ENCODE measurements around the gene RABL3.

DNA sequence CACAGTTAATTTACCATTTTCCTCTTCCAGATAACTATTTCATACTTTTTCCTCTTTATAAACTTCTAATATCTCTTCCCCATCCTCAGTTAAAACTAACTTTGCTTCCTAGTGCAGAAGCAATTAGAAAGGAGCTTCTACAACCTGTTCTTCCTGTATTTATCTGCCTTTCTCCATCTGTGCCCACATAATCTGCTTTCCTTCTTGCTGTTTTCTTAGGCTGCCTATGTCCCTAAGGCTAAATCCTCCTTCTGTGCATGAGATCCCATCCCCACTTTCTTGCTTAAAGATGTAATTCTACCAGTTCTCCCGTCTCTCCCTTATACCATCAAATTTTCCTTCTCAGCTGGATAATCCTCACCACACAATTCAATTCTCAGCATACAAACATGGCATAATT is 31.9 kb downstream of the RABL3 start:
- TF ChIP-seq, protein P1, sequence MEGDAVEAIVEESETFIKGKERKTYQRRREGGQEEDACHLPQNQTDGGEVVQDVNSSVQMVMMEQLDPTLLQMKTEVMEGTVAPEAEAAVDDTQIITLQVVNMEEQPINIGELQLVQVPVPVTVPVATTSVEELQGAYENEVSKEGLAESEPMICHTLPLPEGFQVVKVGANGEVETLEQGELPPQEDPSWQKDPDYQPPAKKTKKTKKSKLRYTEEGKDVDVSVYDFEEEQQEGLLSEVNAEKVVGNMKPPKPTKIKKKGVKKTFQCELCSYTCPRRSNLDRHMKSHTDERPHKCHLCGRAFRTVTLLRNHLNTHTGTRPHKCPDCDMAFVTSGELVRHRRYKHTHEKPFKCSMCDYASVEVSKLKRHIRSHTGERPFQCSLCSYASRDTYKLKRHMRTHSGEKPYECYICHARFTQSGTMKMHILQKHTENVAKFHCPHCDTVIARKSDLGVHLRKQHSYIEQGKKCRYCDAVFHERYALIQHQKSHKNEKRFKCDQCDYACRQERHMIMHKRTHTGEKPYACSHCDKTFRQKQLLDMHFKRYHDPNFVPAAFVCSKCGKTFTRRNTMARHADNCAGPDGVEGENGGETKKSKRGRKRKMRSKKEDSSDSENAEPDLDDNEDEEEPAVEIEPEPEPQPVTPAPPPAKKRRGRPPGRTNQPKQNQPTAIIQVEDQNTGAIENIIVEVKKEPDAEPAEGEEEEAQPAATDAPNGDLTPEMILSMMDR (IDR thresholded peaks at IDR 0.05), result no peak
- TF ChIP-seq EZH2phosphoT487 (IDR thresholded peaks at IDR 0.05), result no peak

Measured in neural progenitor cell (in vitro differentiated cells).